GM12878 (cell line): Measurements from ENCODE around the gene CCR5. TPM values are rescaled to one million over a fixed set of nuclear protein-coding genes. Genes with fewer than 3 reads are reported as not detected.
A peak's percentile ranks its signal among the peaks of the same experiment; 100 is the strongest.

ENCODE experiments used
- ATAC-seq: fragments of 200-7000 bp; cut with Tn5 transposase; 3 replicates; pipeline ENCODE4 v1.9.1; 2020; ENCODE audit warnings: mild to moderate bottlenecking, moderate library complexity
- BruUV-seq: library from RNA; stranded (reverse); fragments of 400-500 nt; replicated peaks from 2 replicates; lab custom pipeline; 2021; lab: Mats Ljungman, UMichigan
- CTCF ChIA-PET: fragments of 300-600 bp; sonication (Branson Sonifier 250); formaldehyde crosslinking; extraction: SDS; loops from one replicate; lab custom pipeline; 2021; ENCODE audit warnings: inconsistent platforms; lab: Yijun Ruan, JAX
- POLR2A ChIA-PET: fragments of 350-600 bp; formaldehyde crosslinking; extraction: SDS; loops from one replicate; lab custom pipeline; 2021; ENCODE audit warnings: inconsistent platforms; lab: Charles Lee
- RAD21 ChIA-PET: fragments of 300-600 bp; sonication (Branson Sonifier 250); formaldehyde crosslinking; loops from one replicate; lab custom pipeline; 2023; ENCODE audit warnings: antibody characterized with exemption; ENCODE audit not compliant: unreplicated experiment; lab: Charles Lee
- SMC1A ChIA-PET: fragments of 300-600 bp; sonication (Branson Sonifier 250); formaldehyde crosslinking; loops from one replicate; lab custom pipeline; 2023; ENCODE audit not compliant: unreplicated experiment, uncharacterized antibody; lab: Charles Lee
- DNase-seq: peaks from one replicate; pipeline ENCODE4 v3.0.0-alpha.2; 2011; ENCODE audit warnings: low read depth, low spot score
- FAIRE-seq: peaks from 3 replicates; lab custom pipeline; 2011; peaks lifted over from hg19 to GRCh38; lab: Jason Lieb, UNC
- H2AFZ ChIP-seq: 2 replicates; pipeline ENCODE4 v1.6.0; 2011; ENCODE audit warnings: low read depth, low read length, control low read depth; ENCODE audit not compliant: control insufficient read depth
- H3K27ac ChIP-seq: 2 replicates; pipeline ENCODE4 v1.5.1; 2011; ENCODE audit warnings: control low read depth; ENCODE audit not compliant: control insufficient read depth, insufficient read depth
- H3K27me3 ChIP-seq, 2 experiments: replicated peaks in 1 of 2; 2 replicates each; pipeline versions ENCODE4 v1.6.0 to v1.6.1; 2011; ENCODE audit warnings: low read length in 1 of 2; ENCODE audit not compliant: control insufficient read depth in 2 of 2, insufficient read depth in 2 of 2
- H3K36me3 ChIP-seq, 2 experiments: 2 replicates each; pipeline ENCODE4 v1.5.1; 2011; ENCODE audit warnings: low read length in 1 of 2; ENCODE audit not compliant: control insufficient read depth in 2 of 2, insufficient read depth in 2 of 2
- H3K4me1 ChIP-seq: 2 replicates; pipeline ENCODE4 v1.6.1; 2011; ENCODE audit warnings: mild to moderate bottlenecking, low read length, moderate library complexity, mixed read lengths; ENCODE audit not compliant: control insufficient read depth, insufficient read depth
- H3K4me2 ChIP-seq: 2 replicates; pipeline ENCODE4 v1.6.0; 2011; ENCODE audit warnings: control low read depth; ENCODE audit not compliant: control insufficient read depth, insufficient read depth
- H3K4me3 ChIP-seq: fragments of 200-600 bp; sonication (generic); 2 replicates; pipeline ENCODE4 v1.5.1; 2016
- H3K79me2 ChIP-seq: 2 replicates; pipeline ENCODE4 v1.6.0; 2011; ENCODE audit warnings: low read length; ENCODE audit not compliant: control insufficient read depth, insufficient read depth
- H3K9ac ChIP-seq: 2 replicates; pipeline ENCODE4 v1.8.0; 2011; ENCODE audit warnings: low read length, control low read depth, mixed read lengths; ENCODE audit not compliant: control insufficient read depth, insufficient read depth
- H3K9me3 ChIP-seq: replicated peaks from 3 replicates; pipeline ENCODE4 v1.5.1; 2011; ENCODE audit warnings: mild to moderate bottlenecking, low read length; ENCODE audit not compliant: control insufficient read depth, insufficient read depth
- H4K20me1 ChIP-seq: 2 replicates; pipeline ENCODE4 v1.6.0; 2011; ENCODE audit not compliant: control insufficient read depth, insufficient read depth
- CREB1 ChIP-seq: IDR thresholded peaks from 2 replicates; pipeline ENCODE4 v1.6.1; 2012; ENCODE audit warnings: low read depth, mild to moderate bottlenecking, inconsistent platforms
- ETV6 ChIP-seq, 2 experiments: fragments of 450-650 bp in 1 of 2; IDR thresholded peaks in 1 of 2; conservative IDR thresholded peaks in 1 of 2; 2 replicates each; pipeline ENCODE4 v1.6.1; 2014; ENCODE audit warnings: antibody characterized with exemption in 1 of 2, borderline replicate concordance in 1 of 2, low read depth in 1 of 2, mild to moderate bottlenecking in 1 of 2, moderate library complexity in 1 of 2
- JUND ChIP-seq: IDR thresholded peaks from 2 replicates; pipeline ENCODE4 v1.6.1; 2012; ENCODE audit warnings: low read depth, mild to moderate bottlenecking, low read length, improper control_type of control experiment, moderate library complexity
- MYB ChIP-seq: fragments of 150-350 bp; IDR thresholded peaks from 2 replicates; pipeline ENCODE4 v1.6.1; 2014; ENCODE audit warnings: mild to moderate bottlenecking, low read depth, low read length, borderline replicate concordance
- NFXL1 ChIP-seq: fragments of 450-650 bp; IDR thresholded peaks from 2 replicates; pipeline ENCODE4 v1.6.1; 2017; ENCODE audit warnings: antibody characterized with exemption, mild to moderate bottlenecking, borderline replicate concordance
- NFYB ChIP-seq: IDR thresholded peaks from 2 replicates; pipeline ENCODE4 v1.6.1; 2011; ENCODE audit warnings: low read depth, mild to moderate bottlenecking, low read length, improper control_type of control experiment, moderate library complexity; ENCODE audit not compliant: insufficient read depth
- SMAD5 ChIP-seq: IDR thresholded peaks from 2 replicates; pipeline ENCODE4 v1.6.1; 2016; ENCODE audit warnings: antibody characterized with exemption, low read depth
- ZNF217 ChIP-seq: fragments of 450-650 bp; IDR thresholded peaks from 2 replicates; pipeline ENCODE4 v1.6.1; 2017; ENCODE audit warnings: antibody characterized with exemption, mild to moderate bottlenecking
- ZNF24 ChIP-seq: fragments of 450-650 bp; IDR thresholded peaks from 2 replicates; pipeline ENCODE4 v1.6.1; 2017; ENCODE audit warnings: antibody characterized with exemption, mild to moderate bottlenecking
- WGBS: methylation state at CpG from one replicate; pipeline ENCODE4 v1.1.6; 2016; ENCODE audit warnings: low lambda C conversion rate; ENCODE audit not compliant: insufficient replicate concordance, insufficient coverage; ENCODE audit errors: missing lambda C conversion rate; 5-methylcytosine and 5-hydroxymethylcytosine counted together
- in situ Hi-C: fragments of 300-500 bp; cut with MboI; formaldehyde crosslinking; loops from 9 replicates; pipeline ENCODE4 v1.14.3; 2018; ENCODE audit warnings: mixed read lengths
- intact Hi-C: fragments of 100-400 bp; cut with micrococcal nuclease; formaldehyde crosslinking; loops from one replicate; pipeline ENCODE4 v1.14.2; 2022; ENCODE audit not compliant: unreplicated experiment
- polyA plus RNA-seq, 11 experiments: library from polyadenylated mRNA; depleted of rRNA in 4 of 11; unstranded in 6 of 11; stranded (reverse) in 5 of 11; fragments of >200 nt; fragmentation: Nextera tagmentation in 4 of 11; fragmentation: Illumina TruSeq in 1 of 11; extraction: Ambion mirVana in 4 of 11; extraction: Trizol in 1 of 11; gene quantifications; 1 replicate in 1 of 11; 2 replicates in 10 of 11; pipeline versions ENCODE4 v1.2.1 to v1.2.3, GENCODE V29; 2011 to 2016; ENCODE audit warnings: inconsistent platforms in 2 of 11, missing spikeins in 2 of 11, low read depth in 1 of 11
- total RNA-seq, 4 experiments: library from RNA; depleted of rRNA in 3 of 4; stranded (reverse); fragments of >200 nt in 3 of 4; fragmentation: Illumina TruSeq in 1 of 4; extraction: Trizol in 1 of 4; gene quantifications; 2 replicates each; pipeline versions ENCODE4 v1.2.1 to v1.2.3, GENCODE V29; 2013 to 2021
- TF ChIP-seq, protein P1 (sequence below): fragments of 450-650 bp; formaldehyde crosslinking; IDR thresholded peaks from 2 replicates; pipeline ENCODE4 v1.4.0; 2022; ENCODE audit warnings: mild to moderate bottlenecking, moderate library complexity
- TF ChIP-seq, protein P2 (sequence below): fragments of 450-650 bp; IDR thresholded peaks from 2 replicates; pipeline ENCODE4 v1.6.1; 2014; ENCODE audit warnings: mild to moderate bottlenecking
- TF ChIP-seq, protein P3 (sequence below): fragments of 450-650 bp; IDR thresholded peaks from 2 replicates; pipeline ENCODE4 v1.6.1; 2017; ENCODE audit warnings: antibody characterized with exemption, mild to moderate bottlenecking, moderate library complexity
- TF ChIP-seq, protein P4 (sequence below): IDR thresholded peaks from 2 replicates; pipeline ENCODE4 v1.6.1; 2012; ENCODE audit warnings: mild to moderate bottlenecking, low read depth, low read length

CCR5 gene
- total and polyA plus RNA-seq, 10 of the 15 experiments (the other 5 are each of a cell fraction or from before 2014, with no cell fraction given) = 0.17 to 1.6 (median 0.82) TPM; not detected in 1

DNA sequence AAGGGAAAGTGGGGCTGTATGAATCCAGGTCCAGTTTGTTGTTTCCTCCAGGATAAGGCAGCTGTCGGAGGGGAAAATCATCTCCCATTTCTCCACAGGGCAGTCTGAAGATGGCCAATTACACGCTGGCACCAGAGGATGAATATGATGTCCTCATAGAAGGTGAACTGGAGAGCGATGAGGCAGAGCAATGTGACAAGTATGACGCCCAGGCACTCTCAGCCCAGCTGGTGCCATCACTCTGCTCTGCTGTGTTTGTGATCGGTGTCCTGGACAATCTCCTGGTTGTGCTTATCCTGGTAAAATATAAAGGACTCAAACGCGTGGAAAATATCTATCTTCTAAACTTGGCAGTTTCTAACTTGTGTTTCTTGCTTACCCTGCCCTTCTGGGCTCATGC lies 37.2 kb downstream of the CCR5 start:
- Histone ChIP-seq H3K9me3 (no peaks in the 10 kb centered on the region; the same call in 2 of the 3 replicates), H3K9ac (no peak overlapping the region), H2AFZ (no peak overlapping the region; the same call in 1 of the 2 replicates), H3K79me2 (no peaks in the 10 kb centered on the region), H3K4me3 (no peak overlapping the region), H3K4me1 (peaks cover 11% of the 10 kb centered on the region), H3K27ac (no peak overlapping the region), H3K4me2 (peak overlapping the region; percentile 17), H4K20me1 (no peaks in the 10 kb centered on the region), H3K36me3 (no peaks in the 10 kb centered on the region), H3K27me3 (no peaks in the 10 kb centered on the region)
- ATAC-seq (no peak), DNase-seq (no peak), FAIRE-seq (no peak)
- ChIA-PET RAD21 (interaction anchor here (0.8 kb wide), 1 partner anchor 30 kb away, joined by 3 read pairs; no protein-coding TSS in a partner anchor), CTCF (interaction anchor here (0.7 to 2.2 kb wide), 3 partner anchors 30 to 81 kb away, joined by 3 to 8 read pairs (median 7); partner anchors contain the start of gene CCR5), POLR2A (no interaction called here), SMC1A (interaction anchor here (0.6 to 2.1 kb wide), 6 partner anchors 21 to 321 kb away, joined by 3 to 6 read pairs (median 4); no protein-coding TSS in a partner anchor)
- BruUV-seq = no TSS peak
- WGBS = 74% methylated on average over 7 of the region's 7 CpGs
- intact Hi-C loops (no loop called here), in situ Hi-C loops (no loop called here)
- TF ChIP-seq NFYB = no peak
- no peak for TF ChIP-seq CREB1
- TF ChIP-seq ETV6 (conservative IDR thresholded peaks at IDR 0.05 in 1 of 2, IDR thresholded peaks at IDR 0.05 in 1 of 2; ENCODE audit: borderline replicate concordance in 1 of 2, low read depth in 1 of 2) = no peak
- TF ChIP-seq, protein P1, sequence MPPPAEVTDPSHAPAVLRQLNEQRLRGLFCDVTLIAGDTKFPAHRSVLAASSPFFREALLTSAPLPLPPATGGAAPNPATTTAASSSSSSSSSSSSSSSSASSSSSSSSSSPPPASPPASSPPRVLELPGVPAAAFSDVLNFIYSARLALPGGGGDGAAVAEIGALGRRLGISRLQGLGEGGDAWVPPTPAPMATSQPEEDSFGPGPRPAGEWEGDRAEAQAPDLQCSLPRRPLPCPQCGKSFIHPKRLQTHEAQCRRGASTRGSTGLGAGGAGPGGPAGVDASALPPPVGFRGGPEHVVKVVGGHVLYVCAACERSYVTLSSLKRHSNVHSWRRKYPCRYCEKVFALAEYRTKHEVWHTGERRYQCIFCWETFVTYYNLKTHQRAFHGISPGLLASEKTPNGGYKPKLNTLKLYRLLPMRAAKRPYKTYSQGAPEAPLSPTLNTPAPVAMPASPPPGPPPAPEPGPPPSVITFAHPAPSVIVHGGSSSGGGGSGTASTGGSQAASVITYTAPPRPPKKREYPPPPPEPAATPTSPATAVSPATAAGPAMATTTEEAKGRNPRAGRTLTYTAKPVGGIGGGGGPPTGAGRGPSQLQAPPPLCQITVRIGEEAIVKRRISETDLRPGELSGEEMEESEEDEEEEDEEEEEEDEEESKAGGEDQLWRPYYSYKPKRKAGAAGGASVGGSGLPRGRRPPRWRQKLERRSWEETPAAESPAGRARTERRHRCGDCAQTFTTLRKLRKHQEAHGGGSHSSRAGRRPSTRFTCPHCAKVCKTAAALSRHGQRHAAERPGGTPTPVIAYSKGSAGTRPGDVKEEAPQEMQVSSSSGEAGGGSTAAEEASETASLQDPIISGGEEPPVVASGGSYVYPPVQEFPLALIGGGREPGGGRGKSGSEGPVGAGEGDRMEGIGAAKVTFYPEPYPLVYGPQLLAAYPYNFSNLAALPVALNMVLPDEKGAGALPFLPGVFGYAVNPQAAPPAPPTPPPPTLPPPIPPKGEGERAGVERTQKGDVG (CRISPR knock-in tag) = no peak
- TF ChIP-seq, protein P2, sequence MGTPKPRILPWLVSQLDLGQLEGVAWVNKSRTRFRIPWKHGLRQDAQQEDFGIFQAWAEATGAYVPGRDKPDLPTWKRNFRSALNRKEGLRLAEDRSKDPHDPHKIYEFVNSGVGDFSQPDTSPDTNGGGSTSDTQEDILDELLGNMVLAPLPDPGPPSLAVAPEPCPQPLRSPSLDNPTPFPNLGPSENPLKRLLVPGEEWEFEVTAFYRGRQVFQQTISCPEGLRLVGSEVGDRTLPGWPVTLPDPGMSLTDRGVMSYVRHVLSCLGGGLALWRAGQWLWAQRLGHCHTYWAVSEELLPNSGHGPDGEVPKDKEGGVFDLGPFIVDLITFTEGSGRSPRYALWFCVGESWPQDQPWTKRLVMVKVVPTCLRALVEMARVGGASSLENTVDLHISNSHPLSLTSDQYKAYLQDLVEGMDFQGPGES = no peak
- TF ChIP-seq, protein P3, sequence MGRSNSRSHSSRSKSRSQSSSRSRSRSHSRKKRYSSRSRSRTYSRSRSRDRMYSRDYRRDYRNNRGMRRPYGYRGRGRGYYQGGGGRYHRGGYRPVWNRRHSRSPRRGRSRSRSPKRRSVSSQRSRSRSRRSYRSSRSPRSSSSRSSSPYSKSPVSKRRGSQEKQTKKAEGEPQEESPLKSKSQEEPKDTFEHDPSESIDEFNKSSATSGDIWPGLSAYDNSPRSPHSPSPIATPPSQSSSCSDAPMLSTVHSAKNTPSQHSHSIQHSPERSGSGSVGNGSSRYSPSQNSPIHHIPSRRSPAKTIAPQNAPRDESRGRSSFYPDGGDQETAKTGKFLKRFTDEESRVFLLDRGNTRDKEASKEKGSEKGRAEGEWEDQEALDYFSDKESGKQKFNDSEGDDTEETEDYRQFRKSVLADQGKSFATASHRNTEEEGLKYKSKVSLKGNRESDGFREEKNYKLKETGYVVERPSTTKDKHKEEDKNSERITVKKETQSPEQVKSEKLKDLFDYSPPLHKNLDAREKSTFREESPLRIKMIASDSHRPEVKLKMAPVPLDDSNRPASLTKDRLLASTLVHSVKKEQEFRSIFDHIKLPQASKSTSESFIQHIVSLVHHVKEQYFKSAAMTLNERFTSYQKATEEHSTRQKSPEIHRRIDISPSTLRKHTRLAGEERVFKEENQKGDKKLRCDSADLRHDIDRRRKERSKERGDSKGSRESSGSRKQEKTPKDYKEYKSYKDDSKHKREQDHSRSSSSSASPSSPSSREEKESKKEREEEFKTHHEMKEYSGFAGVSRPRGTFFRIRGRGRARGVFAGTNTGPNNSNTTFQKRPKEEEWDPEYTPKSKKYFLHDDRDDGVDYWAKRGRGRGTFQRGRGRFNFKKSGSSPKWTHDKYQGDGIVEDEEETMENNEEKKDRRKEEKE = no peak
- no peak for TF ChIP-seq MYB
- TF ChIP-seq ZNF24 = no peak
- no peak for TF ChIP-seq JUND
- no peak for TF ChIP-seq SMAD5
- no peak for TF ChIP-seq NFXL1
- no peak for TF ChIP-seq ZNF217
- TF ChIP-seq, protein P4, sequence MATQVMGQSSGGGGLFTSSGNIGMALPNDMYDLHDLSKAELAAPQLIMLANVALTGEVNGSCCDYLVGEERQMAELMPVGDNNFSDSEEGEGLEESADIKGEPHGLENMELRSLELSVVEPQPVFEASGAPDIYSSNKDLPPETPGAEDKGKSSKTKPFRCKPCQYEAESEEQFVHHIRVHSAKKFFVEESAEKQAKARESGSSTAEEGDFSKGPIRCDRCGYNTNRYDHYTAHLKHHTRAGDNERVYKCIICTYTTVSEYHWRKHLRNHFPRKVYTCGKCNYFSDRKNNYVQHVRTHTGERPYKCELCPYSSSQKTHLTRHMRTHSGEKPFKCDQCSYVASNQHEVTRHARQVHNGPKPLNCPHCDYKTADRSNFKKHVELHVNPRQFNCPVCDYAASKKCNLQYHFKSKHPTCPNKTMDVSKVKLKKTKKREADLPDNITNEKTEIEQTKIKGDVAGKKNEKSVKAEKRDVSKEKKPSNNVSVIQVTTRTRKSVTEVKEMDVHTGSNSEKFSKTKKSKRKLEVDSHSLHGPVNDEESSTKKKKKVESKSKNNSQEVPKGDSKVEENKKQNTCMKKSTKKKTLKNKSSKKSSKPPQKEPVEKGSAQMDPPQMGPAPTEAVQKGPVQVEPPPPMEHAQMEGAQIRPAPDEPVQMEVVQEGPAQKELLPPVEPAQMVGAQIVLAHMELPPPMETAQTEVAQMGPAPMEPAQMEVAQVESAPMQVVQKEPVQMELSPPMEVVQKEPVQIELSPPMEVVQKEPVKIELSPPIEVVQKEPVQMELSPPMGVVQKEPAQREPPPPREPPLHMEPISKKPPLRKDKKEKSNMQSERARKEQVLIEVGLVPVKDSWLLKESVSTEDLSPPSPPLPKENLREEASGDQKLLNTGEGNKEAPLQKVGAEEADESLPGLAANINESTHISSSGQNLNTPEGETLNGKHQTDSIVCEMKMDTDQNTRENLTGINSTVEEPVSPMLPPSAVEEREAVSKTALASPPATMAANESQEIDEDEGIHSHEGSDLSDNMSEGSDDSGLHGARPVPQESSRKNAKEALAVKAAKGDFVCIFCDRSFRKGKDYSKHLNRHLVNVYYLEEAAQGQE = no peak
